ENCODE measurements around the gene SORBS2.

The SORBS2 gene

DNA sequence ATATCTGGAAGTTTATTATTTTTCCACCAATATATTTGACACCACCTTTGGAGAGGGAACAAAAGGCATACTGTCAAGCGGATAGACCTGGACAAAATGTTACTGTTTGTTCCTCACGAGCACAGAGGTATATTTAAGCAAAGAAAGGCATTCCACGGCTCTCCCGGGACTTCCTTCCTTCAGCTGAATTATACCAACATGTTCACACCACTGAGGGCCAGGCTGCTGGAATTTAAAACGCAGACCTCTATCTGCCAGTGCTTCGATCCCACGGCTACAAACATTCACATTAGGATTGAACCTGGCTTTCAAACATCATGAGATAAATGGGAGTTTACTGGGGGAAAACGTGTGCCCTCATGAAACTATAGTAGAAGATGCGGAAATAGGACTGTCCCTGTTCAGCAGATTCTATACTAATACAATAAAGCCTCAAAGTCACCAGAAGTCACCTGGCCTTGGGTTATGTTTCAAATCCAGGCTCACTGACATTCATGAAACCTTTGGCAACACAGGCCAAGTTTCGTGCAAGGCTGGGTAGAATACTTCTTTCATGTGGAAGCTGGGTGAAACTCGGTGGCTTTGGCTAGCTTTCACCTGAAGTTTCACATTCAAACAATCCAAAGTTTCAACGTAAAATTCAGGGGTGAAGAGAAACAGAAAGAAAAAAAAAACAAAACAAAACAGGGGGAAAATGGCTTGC, 39.5 kb downstream of the SORBS2 start:
- DNase-seq: no peak

- no peak for DNase-seq
These were observed 40.1 kb downstream of the SORBS2 start for GRCh38 chr4:185771711-185772390.

GRCh38 chr4:185767528-185767927, 44.5 kb downstream of the SORBS2 start:
- no peak for DNase-seq

GRCh38 chr4:185764876-185765275, 47.1 kb downstream of the SORBS2 start:
- no peak for DNase-seq

GRCh38 chr4:185761352-185762235, 50.4 kb downstream of the SORBS2 start:
- DNase-seq: no peak

GRCh38 chr4:185758807-185759206, 53.2 kb downstream of the SORBS2 start:
- DNase-seq: no peak

DNA sequence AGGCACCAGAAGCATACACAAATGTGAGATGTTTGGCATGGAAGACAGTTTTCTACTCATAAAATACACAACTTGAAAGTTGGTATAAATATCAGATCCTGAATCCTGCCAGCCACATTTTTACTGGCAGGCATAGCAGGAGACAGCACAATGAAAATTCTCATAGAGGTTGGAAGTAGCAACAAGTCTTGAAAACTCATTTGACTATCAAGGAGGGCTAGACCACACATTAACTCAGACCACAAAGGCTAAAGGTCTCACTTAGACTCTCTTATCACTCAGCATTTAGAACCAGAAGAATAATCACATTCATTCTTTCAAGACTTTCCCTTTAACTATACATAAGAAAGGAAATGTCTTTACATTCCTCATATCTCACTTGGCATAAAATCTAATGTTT, 56.5 kb downstream of the SORBS2 start:
- DNase-seq: no peak

DNA sequence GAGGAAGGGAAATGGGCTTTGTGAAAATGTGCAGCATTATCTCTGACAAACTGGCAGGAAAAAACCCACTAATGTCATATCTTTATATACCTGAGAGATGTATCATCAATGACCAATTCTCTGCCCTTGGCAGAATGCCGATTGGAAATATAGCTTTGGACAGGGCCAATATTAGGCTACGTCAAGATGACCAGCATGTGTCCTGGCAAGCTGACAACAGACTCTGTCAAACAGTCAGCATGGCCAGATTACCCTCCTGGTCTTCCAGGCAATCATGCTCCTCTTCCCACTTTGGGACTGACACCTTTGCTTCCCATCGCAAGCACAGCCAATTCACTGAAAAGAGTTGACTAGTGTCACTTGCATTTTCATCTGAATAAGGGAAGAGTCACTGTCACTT, 57.0 kb downstream of the SORBS2 start:
- no peak for DNase-seq

GRCh38 chr4:185752872-185753271, 59.1 kb downstream of the SORBS2 start:
- no peak for DNase-seq

DNA sequence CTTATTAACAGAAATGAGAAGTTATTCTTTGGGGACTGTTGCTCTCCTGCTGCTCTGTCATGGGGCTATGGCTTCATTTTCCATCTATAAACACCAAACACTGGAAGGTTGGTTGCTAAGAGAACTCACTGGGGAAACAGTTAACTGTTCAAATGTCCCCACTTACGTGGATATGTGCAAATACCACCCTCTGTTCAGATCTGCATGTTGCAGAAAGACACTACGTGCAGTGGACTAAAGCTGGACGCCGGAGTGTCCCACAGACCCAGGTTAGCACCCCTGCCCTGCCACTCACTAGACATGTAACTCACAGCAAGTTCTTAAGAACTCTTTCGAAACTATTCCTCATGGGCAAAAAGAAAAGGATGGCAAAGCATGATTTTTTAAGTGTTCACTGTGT, 62.1 kb downstream of the SORBS2 start:
- DNase-seq: no peak

GRCh38 chr4:185748901-185749390, 63.0 kb downstream of the SORBS2 start:
- DNase-seq: no peak

- no peak for DNase-seq
These were observed 66.1 kb downstream of the SORBS2 start for GRCh38 chr4:185745891-185746290.

- DNase-seq: no peak
These were observed 67.0 kb downstream of the SORBS2 start for GRCh38 chr4:185744946-185745345.

DNA sequence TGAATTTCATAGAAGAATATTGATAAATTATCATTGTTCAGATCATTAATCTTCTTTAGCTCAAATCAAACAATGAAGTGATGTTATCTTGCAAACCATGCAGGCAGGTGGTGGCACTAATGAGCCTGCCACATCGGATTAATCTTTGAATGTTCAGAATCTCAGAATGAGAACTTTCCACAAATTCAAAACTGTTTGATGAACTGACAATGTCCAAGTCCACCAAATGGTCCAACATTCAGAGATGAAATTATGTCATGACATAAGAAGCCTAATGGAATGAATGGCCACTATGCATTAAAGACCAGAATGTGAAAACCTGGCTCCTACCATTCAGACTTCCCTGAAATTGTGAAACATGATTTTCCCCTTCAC, 67.5 kb downstream of the SORBS2 start:
- no peak for DNase-seq

GRCh38 chr4:185743722-185744487, 68.1 kb downstream of the SORBS2 start:
- no peak for DNase-seq

DNA sequence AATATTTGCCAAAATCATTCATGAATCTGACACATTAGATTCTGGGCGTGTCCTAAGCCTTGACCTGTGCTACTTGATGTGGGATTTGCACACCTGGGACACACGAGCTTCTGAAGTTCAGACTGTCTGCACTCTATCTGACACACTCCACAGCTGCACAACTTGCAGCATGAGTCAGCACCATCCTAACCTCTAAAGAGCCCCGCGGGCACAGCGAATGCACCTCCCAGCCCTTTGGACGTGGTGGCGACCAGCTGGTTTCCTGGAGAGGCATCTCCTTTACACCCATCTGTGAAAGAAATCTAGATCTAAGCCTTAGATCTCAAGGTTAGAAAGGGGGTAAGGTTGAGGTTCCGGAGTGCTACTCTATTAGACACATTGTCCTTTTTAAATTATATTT, 69.2 kb downstream of the SORBS2 start:
- no peak for DNase-seq

DNA sequence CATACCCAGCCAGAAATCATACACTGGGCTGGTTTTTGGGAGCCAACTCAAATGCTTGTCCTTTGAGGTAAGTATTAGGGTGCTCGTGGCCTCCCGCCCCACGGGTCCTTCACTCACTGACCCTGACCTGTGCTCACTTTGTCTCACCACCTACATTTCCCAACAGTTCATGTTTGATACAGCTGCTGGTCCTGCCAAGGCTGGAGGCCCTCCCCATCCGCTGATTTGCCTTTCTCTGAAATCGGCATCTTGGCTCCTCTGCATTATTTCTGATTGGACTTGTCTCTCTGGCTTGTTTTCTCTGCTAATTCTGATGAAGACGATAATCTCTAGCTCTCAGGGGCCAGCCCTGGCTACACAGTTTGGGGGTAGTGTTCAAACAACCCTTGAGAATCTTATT, 70.2 kb downstream of the SORBS2 start:
- DNase-seq: no peak

DNA sequence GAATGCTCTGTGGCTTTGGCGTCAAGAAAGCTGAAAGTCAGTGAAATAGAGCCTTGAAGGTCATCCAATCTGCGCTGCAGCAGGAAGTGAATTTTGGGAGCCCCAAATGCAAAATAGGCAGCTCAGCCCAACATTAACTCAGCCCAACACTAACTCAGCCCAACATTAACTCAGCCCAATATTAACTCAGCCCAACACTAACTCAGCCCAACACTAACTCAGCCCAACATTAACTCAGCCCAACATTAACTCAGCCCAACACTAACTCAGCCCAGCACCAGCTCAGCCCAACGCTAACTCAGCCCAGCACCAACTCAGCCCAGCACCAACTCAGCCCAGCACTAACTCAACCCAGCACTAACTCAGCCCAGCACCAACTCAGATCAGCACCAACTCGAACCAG, 71.5 kb downstream of the SORBS2 start:
- DNase-seq: no peak

DNA sequence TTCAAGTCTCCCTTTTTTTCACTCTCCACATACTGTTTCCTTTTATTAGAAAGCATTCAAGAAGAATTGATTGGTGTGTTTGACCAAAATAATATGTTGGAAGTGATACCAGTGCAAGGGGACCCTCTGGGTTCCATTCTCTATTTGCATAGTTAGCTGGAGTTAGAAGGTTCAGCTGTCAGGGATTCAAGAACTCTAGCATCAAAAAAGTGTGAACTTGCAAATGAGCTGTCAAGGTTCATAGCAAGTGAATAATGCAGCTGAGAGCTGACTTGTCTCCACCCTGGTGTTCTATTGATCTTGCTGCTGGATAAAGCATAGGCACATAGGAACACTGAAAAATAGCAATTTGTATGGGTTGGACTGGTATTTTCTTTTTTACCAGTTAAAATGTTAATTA, 73.2 kb downstream of the SORBS2 start:
- DNase-seq: no peak

DNA sequence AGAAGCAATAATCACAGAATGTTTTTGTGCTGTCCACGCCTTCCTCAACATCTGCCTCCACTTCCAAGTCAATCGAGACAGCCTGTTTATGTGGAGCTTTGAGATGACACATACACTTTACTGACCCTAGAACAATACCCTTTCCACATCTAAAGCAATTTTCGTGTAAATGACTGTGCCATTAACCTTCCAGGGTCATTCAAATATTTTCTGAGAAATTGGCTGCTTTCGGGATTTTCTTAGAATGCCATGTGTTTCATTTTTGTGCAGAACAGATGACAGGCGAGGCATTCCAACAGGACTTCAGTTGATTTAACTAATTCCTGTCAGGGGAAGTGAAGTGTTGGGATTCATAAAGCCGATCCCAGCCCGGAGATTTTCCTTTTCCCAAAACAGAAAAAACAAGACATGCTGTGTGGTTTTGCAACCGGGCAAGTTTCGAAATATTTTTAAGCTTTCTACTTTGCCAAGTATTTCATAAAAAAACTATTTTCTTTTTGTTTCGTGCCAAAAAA, 73.9 kb downstream of the SORBS2 start:
- no peak for DNase-seq

GRCh38 chr4:185737489-185738037, 74.4 kb downstream of the SORBS2 start:
- DNase-seq: no peak

GRCh38 chr4:185736882-185737281, 75.1 kb downstream of the SORBS2 start:
- no peak for DNase-seq

All from KG1 (cell line).